ENCODE data around the gene FAT2.

GRCh38 chr5:151585970-151586369, 5.2 kb downstream of the FAT2 start:
- TF ChIP-seq CTCF (IDR thresholded peaks at IDR 0.05; ENCODE audit: low read depth, low read length): no peak
- TF ChIP-seq EZH2phosphoT487 (IDR thresholded peaks at IDR 0.05; ENCODE audit: low read depth): no peak
